Left ventricle myocardium inferior (tissue), 1 donor: ENCODE results near the gene DLL1. TPM values are rescaled to one million over a fixed set of nuclear protein-coding genes. Genes with fewer than 3 reads are reported as not detected.
A peak's percentile ranks its signal among the peaks of the same experiment; 100 is the strongest.

Experiments
- DNase-seq: peaks from one replicate; pipeline ENCODE4 v3.0.0-alpha.2; 2020
- H3K27ac ChIP-seq: fragments of 200-600 bp; replicated peaks from 2 replicates; pipeline ENCODE4 v1.8.0; 2021
- H3K27me3 ChIP-seq: fragments of 200-600 bp; 2 replicates; pipeline ENCODE4 v1.8.0; 2021; ENCODE audit warnings: low read depth
- H3K36me3 ChIP-seq: fragments of 200-600 bp; 2 replicates; pipeline ENCODE4 v1.8.0; 2021
- H3K4me1 ChIP-seq: fragments of 200-600 bp; 2 replicates; pipeline ENCODE4 v1.8.0; 2021
- H3K4me3 ChIP-seq: fragments of 200-600 bp; 2 replicates; pipeline ENCODE4 v1.8.0; 2021; ENCODE audit warnings: mild to moderate bottlenecking, moderate library complexity
- H3K9me3 ChIP-seq: fragments of 200-600 bp; replicated peaks from 2 replicates; pipeline ENCODE4 v1.8.0; 2021
- intact Hi-C: fragments of 100-400 bp; cut with micrococcal nuclease; formaldehyde crosslinking; loops from one replicate; pipeline ENCODE4 v1.11.0; 2022
- total RNA-seq: library from RNA; stranded (reverse); fragmentation: NEBNext Ultra II Directional; extraction: Animal tissue kit (Norgen Biotek cat#: 25700); gene quantifications from one replicate; pipeline ENCODE4 v1.2.1, GENCODE V29; 2021
- TF ChIP-seq, protein P1 (sequence below): fragments of 200-600 bp; IDR thresholded peaks from 2 replicates; pipeline ENCODE4 v1.8.0; 2021; ENCODE audit warnings: antibody characterized with exemption, mild to moderate bottlenecking, borderline replicate concordance
- donor health status: DM: no; HTN: yes; CAD: no; lungs with severe emphysema.

Gene DLL1
- total RNA-seq, 1 donor from 2014 or later: 11.7 TPM

DNA sequence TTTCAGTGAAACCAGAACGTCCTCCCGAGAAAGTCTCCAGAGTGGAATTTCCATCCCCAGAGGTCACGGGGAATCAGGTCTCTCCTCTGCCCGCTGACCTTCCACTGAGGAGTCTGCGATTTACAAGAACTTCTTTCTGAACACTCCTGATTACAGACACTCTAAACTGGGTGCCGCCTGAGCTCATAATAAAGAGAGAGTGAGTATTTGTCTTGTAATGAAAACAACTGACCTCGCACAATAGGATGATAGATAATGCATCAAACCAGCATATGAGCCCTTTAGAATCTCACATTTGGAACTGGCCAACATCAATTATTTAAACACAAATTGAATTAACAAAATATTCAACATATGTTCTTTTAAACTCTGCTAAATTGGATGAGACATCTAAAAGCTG is 47.5 kb downstream of the DLL1 start:
- H3K36me3 ChIP-seq: no peaks in the 10 kb centered on the region

DNA sequence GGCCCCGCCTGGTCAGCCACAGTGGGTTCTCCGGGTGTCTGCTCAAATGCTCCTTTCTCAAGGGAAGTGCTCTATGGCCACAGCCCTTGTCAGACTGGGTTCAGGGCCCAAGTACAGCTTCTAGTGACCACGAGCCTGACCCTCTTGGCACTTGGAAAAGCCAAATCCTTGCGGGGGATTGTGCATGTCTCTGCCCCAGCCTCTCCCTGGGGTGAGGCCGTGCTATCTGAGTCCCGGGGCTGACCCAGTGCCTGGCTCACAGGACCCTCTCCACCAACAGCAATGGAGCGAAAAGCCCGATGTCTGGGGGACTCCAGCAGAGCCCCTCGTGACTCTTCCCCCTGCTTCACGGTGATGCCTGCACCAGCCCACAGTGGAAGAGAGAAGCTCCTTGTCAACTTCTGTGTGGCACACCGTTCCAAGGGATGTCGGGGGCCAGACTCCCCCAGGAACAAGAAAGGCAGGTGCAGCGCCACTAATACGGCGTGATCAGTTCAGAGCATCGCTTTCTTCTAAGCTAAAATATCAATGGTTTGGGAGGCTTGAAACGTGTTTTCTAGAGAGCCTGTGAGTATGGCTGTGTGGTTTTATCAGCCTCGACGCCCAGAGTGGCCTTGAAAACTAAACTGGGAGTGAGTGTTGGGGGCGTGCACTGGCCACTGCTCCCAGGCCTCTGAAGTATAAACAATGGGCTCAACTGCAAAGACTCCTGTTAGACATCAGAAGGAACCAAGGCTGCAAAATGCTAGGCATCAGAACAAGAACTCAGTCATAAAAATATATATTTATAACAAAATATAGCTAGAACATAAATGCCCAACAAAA is 51.9 kb downstream of the DLL1 start:
- intact Hi-C loops: no loop called here
- TF ChIP-seq, protein P1, sequence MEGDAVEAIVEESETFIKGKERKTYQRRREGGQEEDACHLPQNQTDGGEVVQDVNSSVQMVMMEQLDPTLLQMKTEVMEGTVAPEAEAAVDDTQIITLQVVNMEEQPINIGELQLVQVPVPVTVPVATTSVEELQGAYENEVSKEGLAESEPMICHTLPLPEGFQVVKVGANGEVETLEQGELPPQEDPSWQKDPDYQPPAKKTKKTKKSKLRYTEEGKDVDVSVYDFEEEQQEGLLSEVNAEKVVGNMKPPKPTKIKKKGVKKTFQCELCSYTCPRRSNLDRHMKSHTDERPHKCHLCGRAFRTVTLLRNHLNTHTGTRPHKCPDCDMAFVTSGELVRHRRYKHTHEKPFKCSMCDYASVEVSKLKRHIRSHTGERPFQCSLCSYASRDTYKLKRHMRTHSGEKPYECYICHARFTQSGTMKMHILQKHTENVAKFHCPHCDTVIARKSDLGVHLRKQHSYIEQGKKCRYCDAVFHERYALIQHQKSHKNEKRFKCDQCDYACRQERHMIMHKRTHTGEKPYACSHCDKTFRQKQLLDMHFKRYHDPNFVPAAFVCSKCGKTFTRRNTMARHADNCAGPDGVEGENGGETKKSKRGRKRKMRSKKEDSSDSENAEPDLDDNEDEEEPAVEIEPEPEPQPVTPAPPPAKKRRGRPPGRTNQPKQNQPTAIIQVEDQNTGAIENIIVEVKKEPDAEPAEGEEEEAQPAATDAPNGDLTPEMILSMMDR: no peak
- Histone ChIP-seq H3K27ac (no peak overlapping the region), H3K4me1 (peaks cover 1% of the 10 kb centered on the region), H3K36me3 (no peaks in the 10 kb centered on the region), H3K27me3 (peaks cover 11% of the 10 kb centered on the region), H3K4me3 (no peak overlapping the region), H3K9me3 (no peaks in the 10 kb centered on the region)
- no peak for DNase-seq

More for the DNA sequence above, 47.5 kb downstream of the DLL1 start:
- Histone ChIP-seq H3K27me3 (peaks cover 29% of the 10 kb centered on the region), H3K4me3 (no peak overlapping the region), H3K4me1 (peaks cover 22% of the 10 kb centered on the region), H3K27ac (no peak overlapping the region), H3K9me3 (no peaks in the 10 kb centered on the region)
- TF ChIP-seq, protein P1: no peak
- intact Hi-C loops: no loop called here
- DNase-seq: peak; percentile 1

DNA sequence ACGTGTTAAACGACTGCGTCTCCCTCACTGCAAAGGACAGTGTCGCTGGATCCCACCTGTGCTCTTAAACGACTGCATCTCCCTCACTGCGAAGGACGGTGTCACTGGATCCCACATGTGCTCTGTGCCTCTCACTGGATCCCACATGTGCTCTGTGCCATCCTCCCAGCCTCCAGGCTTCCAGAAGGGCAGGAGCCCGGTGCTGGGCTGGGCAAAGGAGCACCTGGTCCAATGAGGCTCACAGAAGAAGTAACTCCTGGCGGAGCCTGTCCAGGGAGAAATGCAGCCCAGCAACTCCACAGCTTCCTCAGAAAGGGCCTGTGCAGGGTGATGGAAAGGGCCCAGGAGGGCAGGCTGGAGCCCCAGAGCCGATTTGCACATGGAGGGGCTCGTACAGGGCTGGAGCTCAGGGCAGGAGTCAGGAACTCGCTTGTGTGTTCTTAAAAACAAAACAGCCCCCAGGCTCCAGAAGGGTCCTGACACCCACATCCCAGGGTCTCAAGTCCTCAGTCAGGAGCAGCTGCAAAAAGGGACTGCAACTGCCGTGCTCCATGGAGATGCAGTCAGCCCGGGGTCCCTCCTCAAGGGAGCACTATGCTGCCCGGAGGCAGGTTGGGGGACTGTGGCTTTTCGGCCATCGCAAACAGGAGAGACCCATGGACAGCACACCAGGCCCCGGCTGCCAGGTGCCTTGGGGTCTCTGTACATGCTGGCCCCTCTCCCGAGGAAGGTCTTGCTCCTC is 52.7 kb downstream of the DLL1 start:
- Histone ChIP-seq H3K4me1 (no peaks in the 10 kb centered on the region), H3K27ac (no peak overlapping the region), H3K27me3 (peaks cover 8% of the 10 kb centered on the region), H3K9me3 (no peaks in the 10 kb centered on the region), H3K36me3 (no peaks in the 10 kb centered on the region), H3K4me3 (no peak overlapping the region)
- intact Hi-C loops: no loop called here
- TF ChIP-seq, protein P1: no peak
- peak; percentile 9 for DNase-seq

DNA sequence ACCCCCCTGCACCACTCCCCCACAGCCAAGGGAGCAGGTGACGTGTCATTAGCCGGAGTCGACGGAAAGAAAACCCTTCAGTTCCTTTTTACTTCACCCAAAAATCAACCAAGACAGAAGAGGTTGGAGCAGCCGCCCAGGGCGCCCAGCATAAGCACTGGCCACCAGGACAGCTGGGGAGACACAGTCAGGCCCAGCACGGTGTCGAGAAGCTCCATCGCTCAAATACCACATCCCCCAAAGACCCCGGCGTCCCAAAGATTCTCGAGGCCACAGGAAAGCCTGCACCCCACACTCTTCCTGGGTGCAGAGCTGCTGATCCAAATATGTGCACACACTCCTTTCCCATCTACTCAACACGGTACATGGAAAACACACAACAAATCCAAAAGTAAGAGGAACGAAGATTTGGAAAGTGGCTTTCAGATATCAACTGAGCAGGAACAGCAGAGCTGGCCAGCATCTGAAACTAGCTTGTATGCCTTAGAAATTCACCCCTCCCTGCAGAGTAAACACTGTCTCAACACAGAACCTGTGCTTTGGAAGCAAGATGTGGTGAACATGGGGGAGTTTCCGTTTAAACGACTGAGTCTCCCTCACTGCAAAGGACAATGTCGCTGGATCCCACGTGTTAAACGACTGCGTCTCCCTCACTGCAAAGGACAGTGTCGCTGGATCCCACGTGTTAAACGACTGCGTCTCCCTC is 54.6 kb downstream of the DLL1 start:
- DNase-seq: peak; percentile 2
- intact Hi-C loops: no loop called here
- peaks cover 8% of the 10 kb centered on the region for H3K27me3 ChIP-seq
- no peak overlapping the region for H3K4me3 ChIP-seq
- no peaks in the 10 kb centered on the region for H3K4me1 ChIP-seq
- H3K36me3 ChIP-seq: no peaks in the 10 kb centered on the region
- TF ChIP-seq, protein P1: no peak
- H3K9me3 ChIP-seq: no peaks in the 10 kb centered on the region
- no peak overlapping the region for H3K27ac ChIP-seq

DNA sequence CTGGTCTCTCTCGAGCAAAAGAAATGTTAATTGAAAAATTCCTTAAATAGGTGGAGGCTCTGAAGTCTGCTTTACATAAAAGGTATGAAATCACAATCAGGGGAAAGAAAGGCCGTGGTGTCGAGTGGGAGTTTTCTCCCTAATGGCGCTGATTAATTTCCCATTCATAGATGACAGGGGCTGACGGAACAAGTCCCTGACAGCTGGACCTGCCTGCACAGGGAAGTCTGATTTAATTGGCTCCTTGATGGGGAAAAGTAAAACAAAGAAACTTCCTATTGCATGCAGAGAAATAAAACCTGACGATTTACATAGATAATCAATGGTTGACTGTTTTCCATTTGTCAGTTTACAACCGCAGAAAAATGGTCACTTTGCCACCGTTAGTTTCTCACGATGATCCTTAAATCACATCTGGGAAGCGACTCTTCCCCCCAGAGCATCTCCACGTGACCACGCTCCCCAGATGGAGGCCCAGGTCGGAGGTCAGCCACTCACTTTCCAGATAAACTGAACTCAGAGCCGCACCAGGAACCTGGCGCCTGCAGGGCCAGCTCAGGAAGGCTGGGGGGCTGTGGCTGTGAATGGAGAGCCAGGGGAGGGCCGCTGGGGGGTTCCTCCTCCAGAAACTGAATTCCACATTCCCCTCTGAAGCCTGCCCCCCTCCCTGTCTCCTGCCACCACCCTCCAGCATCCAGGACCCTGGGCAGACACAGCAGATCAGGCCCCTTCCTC is 55.3 kb downstream of the DLL1 start:
- H3K36me3 ChIP-seq: no peaks in the 10 kb centered on the region
- H3K4me3 ChIP-seq: no peak overlapping the region
- peaks cover 8% of the 10 kb centered on the region for H3K27me3 ChIP-seq
- no peaks in the 10 kb centered on the region for H3K9me3 ChIP-seq
- H3K27ac ChIP-seq: no peak overlapping the region
- no peak for DNase-seq
- peaks cover 5% of the 10 kb centered on the region for H3K4me1 ChIP-seq
- intact Hi-C loops: no loop called here
- TF ChIP-seq, protein P1: no peak
